Activated T-helper 2 cell treated with anti-CD3 and anti-CD28 coated beads, Interferon-gamma antibody, Interleukin-2, Interleukin-4, amounts not matched to agents 10 μg/mL and 5 μg/mL and 100 μg/mL, durations not matched to agents 14 hours and 24 hours and 36 hours (primary cell): ENCODE results near the gene BRME1. TPM values are rescaled to one million over a fixed set of nuclear protein-coding genes. Genes with fewer than 3 reads are reported as not detected.
A peak's percentile ranks its signal among the peaks of the same experiment; 100 is the strongest.
"Not testable (repeated sequence)": the region's sequence is repeated elsewhere in the genome, so short reads cannot be mapped to it uniquely, and the experiment has no call there.

Experiments
- DNase-seq: peaks from one replicate; pipeline ENCODE4 v3.0.0; 2021; ENCODE audit warnings: low spot score
- H3K27ac Mint-ChIP-seq: one replicate; pipeline ENCODE4 v1.8.0; 2021; ENCODE audit warnings: mixed read lengths
- H3K27me3 Mint-ChIP-seq: one replicate; pipeline ENCODE4 v1.8.0; 2021; ENCODE audit warnings: low read depth, mixed read lengths
- H3K36me3 Mint-ChIP-seq: one replicate; pipeline ENCODE4 v1.8.0; 2021; ENCODE audit warnings: low read depth, mixed read lengths
- H3K4me1 Mint-ChIP-seq: one replicate; pipeline ENCODE4 v1.8.0; 2021; ENCODE audit warnings: low read depth, mixed read lengths
- H3K4me3 Mint-ChIP-seq: one replicate; pipeline ENCODE4 v1.8.0; 2021; ENCODE audit warnings: low read depth, mild to moderate bottlenecking, moderate library complexity, mixed read lengths
- H3K9me3 Mint-ChIP-seq: one replicate; pipeline ENCODE4 v1.8.0; 2021; ENCODE audit warnings: mixed read lengths
- intact Hi-C: fragments of 100-400 bp; cut with micrococcal nuclease; formaldehyde crosslinking; loops from one replicate; pipeline ENCODE4 v1.15.1; 2023
- total RNA-seq: library from RNA; stranded (reverse); gene quantifications from 2 replicates; pipeline ENCODE4 v1.2.3, GENCODE V29; 2022

BRME1 gene
- total RNA-seq, 1 donor from 2014 or later = 15.3 TPM

- no peak for DNase-seq
- Mint-ChIP-seq H3K4me3 (peak overlapping the region; percentile 69), H3K27ac (no peak overlapping the region), H3K36me3 (peaks cover 6% of the 10 kb centered on the region), H3K4me1 (peaks cover 24% of the 10 kb centered on the region), H3K9me3 (no peaks in the 10 kb centered on the region), H3K27me3 (peaks cover 22% of the 10 kb centered on the region)
- intact Hi-C loops = no loop called here
Observed at GRCh38 chr19:13866463-13867046, 39.4 kb downstream of the BRME1 start.

GRCh38 chr19:13865571-13866462 is 40.1 kb downstream of the BRME1 start:
- Mint-ChIP-seq H3K36me3 (peaks cover 6% of the 10 kb centered on the region), H3K4me3 (peak overlapping the region; percentile 69), H3K27ac (no peak overlapping the region), H3K9me3 (no peaks in the 10 kb centered on the region), H3K27me3 (peaks cover 22% of the 10 kb centered on the region), H3K4me1 (peaks cover 28% of the 10 kb centered on the region)
- DNase-seq = no peak
- intact Hi-C loops = no loop called here

- Mint-ChIP-seq H3K27ac (peak overlapping the region; percentile 2), H3K36me3 (peaks cover 6% of the 10 kb centered on the region), H3K4me3 (peak overlapping the region; percentile 68), H3K4me1 (peaks cover 30% of the 10 kb centered on the region), H3K27me3 (peaks cover 22% of the 10 kb centered on the region), H3K9me3 (no peaks in the 10 kb centered on the region)
- DNase-seq = no peak
- intact Hi-C loops = loop anchor here (5.0 kb wide), 2 partner anchors 133 to 588 kb away; no protein-coding TSS in a partner anchor
Observed at GRCh38 chr19:13864667-13865570, 41.0 kb downstream of the BRME1 start.

GRCh38 chr19:13864046-13864666 is 41.8 kb downstream of the BRME1 start:
- H3K36me3 Mint-ChIP-seq = peaks cover 6% of the 10 kb centered on the region
- DNase-seq = no peak
- H3K4me1 Mint-ChIP-seq = peaks cover 34% of the 10 kb centered on the region
- H3K4me3 Mint-ChIP-seq = peak overlapping the region; percentile 68
- no peaks in the 10 kb centered on the region for H3K9me3 Mint-ChIP-seq
- peaks cover 22% of the 10 kb centered on the region for H3K27me3 Mint-ChIP-seq
- peak overlapping the region; percentile 2 for H3K27ac Mint-ChIP-seq
- intact Hi-C loops = loop anchor here (5.0 kb wide), 2 partner anchors 132 to 587 kb away; no protein-coding TSS in a partner anchor

GRCh38 chr19:13861714-13862531 is 44.0 kb downstream of the BRME1 start:
- DNase-seq = peak; percentile 82
- Mint-ChIP-seq H3K36me3 (peaks cover 6% of the 10 kb centered on the region), H3K27me3 (peaks cover 17% of the 10 kb centered on the region), H3K4me3 (peak overlapping the region; percentile 91), H3K27ac (peak overlapping the region; percentile 95), H3K4me1 (peaks cover 30% of the 10 kb centered on the region), H3K9me3 (no peaks in the 10 kb centered on the region)
- intact Hi-C loops = loop anchor here (1.0 to 5.0 kb wide), 6 partner anchors 12 to 585 kb away; no protein-coding TSS in a partner anchor

- intact Hi-C loops = loop anchor here (1.0 to 5.0 kb wide), 3 partner anchors 11 to 584 kb away; no protein-coding TSS in a partner anchor
- H3K4me1 Mint-ChIP-seq = peaks cover 26% of the 10 kb centered on the region
- peak overlapping the region; percentile 95 for H3K27ac Mint-ChIP-seq
- peaks cover 2% of the 10 kb centered on the region for H3K36me3 Mint-ChIP-seq
- peaks cover 12% of the 10 kb centered on the region for H3K27me3 Mint-ChIP-seq
- no peaks in the 10 kb centered on the region for H3K9me3 Mint-ChIP-seq
- H3K4me3 Mint-ChIP-seq = peak overlapping the region; percentile 91
- no peak for DNase-seq
Observed at GRCh38 chr19:13861392-13861713, 44.6 kb downstream of the BRME1 start.

GRCh38 chr19:13860679-13861391 is 45.1 kb downstream of the BRME1 start:
- H3K36me3 Mint-ChIP-seq = no peaks in the 10 kb centered on the region
- H3K9me3 Mint-ChIP-seq = no peaks in the 10 kb centered on the region
- peak overlapping the region; percentile 95 for H3K27ac Mint-ChIP-seq
- H3K4me3 Mint-ChIP-seq = peak overlapping the region; percentile 91
- peaks cover 23% of the 10 kb centered on the region for H3K4me1 Mint-ChIP-seq
- H3K27me3 Mint-ChIP-seq = peaks cover 10% of the 10 kb centered on the region
- DNase-seq = no peak
- intact Hi-C loops = loop anchor here (1.0 to 5.0 kb wide), 3 partner anchors 11 to 584 kb away; no protein-coding TSS in a partner anchor

GRCh38 chr19:13859361-13859880 is 46.5 kb downstream of the BRME1 start:
- DNase-seq = no peak
- intact Hi-C loops = no loop called here
- Mint-ChIP-seq H3K4me1 (peaks cover 22% of the 10 kb centered on the region), H3K27ac (no peak overlapping the region), H3K36me3 (no peaks in the 10 kb centered on the region), H3K4me3 (no peak overlapping the region), H3K9me3 (no peaks in the 10 kb centered on the region), H3K27me3 (peaks cover 7% of the 10 kb centered on the region)

- H3K27ac Mint-ChIP-seq = no peak overlapping the region
- no peak overlapping the region for H3K4me3 Mint-ChIP-seq
- intact Hi-C loops = no loop called here
Observed at GRCh38 chr19:13856497-13856896, 49.4 kb downstream of the BRME1 start.

GRCh38 chr19:13852171-13852707 is 53.7 kb downstream of the BRME1 start:
- DNase-seq, intact Hi-C loops, H3K4me3 Mint-ChIP-seq, H3K36me3 Mint-ChIP-seq, H3K27me3 Mint-ChIP-seq, H3K27ac Mint-ChIP-seq, H3K9me3 Mint-ChIP-seq: not testable (repeated sequence)
- H3K4me1 Mint-ChIP-seq = peaks cover 19% of the 10 kb centered on the region

More at GRCh38 chr19:13856497-13856896, 49.4 kb downstream of the BRME1 start:
- Mint-ChIP-seq H3K27me3 (no peaks in the 10 kb centered on the region), H3K4me1 (peaks cover 14% of the 10 kb centered on the region), H3K36me3 (no peaks in the 10 kb centered on the region), H3K9me3 (no peaks in the 10 kb centered on the region)
- no peak for DNase-seq

- peaks cover 21% of the 10 kb centered on the region for H3K4me1 Mint-ChIP-seq
- intact Hi-C loops, H3K36me3 Mint-ChIP-seq, H3K4me3 Mint-ChIP-seq, H3K27ac Mint-ChIP-seq, H3K27me3 Mint-ChIP-seq, DNase-seq, H3K9me3 Mint-ChIP-seq: not testable (repeated sequence)
Observed at GRCh38 chr19:13851734-13852114, 54.2 kb downstream of the BRME1 start.
